Activated CD4-positive, alpha-beta T cell treated with anti-CD3 and anti-CD28 coated beads, Interleukin-2, amount 50 U/mL, for 16 hours (primary cell): ENCODE results near the gene SARDH.
A peak's percentile ranks its signal among the peaks of the same experiment; 100 is the strongest.

Experiments used
- DNase-seq: peaks from one replicate; pipeline ENCODE4 v3.0.0-alpha.2; 2020

SARDH gene

DNA sequence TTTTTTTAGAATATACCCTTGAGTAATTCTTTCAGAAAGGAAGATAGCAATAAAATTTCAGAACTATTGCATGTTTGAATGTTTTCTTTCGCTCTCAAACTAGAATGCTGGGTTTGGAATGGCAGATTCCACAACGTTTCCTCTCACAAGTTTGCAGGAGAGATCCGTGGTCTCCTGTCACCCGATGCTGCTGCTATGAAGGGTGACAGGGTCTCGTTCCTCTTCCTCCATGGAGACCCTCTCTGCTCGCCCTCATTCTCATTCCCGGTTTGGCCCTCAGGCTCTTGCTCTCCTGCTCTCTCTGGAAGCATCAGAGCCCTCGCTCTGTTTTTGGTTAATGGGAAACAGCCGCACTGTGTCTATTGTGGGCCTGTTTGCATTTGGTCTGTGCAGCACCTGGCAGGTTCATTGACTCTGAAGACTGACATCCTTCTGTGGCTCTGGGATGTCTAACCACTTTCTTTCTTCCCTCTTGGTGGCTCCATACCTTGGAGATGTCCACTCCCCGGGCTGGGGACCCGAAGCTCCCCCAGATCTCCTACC is 116.4 kb downstream of the SARDH start:
- no peak for DNase-seq

DNA sequence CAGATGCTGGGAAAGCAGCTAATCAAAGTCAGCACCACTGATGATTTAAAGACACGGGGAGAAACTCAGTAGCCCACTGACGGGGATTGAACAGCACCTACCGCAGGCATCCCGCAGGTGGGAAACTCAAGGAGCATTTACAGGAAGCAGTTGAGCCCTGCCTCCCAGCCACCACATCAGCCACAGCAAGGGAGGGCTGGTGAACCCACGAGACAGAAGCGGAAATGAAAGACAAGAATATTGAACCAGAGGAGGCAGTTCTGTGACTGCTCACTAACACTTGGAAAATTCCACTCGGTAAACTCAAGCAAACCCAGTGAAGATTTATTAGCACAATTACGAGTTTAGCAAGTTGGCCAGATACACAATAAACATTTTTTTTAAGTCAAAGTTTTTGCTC is 118.4 kb downstream of the SARDH start:
- DNase-seq, result peak; percentile 23

GRCh38 chr9:133618726-133619125 is 119.4 kb downstream of the SARDH start:
- no peak for DNase-seq

DNA sequence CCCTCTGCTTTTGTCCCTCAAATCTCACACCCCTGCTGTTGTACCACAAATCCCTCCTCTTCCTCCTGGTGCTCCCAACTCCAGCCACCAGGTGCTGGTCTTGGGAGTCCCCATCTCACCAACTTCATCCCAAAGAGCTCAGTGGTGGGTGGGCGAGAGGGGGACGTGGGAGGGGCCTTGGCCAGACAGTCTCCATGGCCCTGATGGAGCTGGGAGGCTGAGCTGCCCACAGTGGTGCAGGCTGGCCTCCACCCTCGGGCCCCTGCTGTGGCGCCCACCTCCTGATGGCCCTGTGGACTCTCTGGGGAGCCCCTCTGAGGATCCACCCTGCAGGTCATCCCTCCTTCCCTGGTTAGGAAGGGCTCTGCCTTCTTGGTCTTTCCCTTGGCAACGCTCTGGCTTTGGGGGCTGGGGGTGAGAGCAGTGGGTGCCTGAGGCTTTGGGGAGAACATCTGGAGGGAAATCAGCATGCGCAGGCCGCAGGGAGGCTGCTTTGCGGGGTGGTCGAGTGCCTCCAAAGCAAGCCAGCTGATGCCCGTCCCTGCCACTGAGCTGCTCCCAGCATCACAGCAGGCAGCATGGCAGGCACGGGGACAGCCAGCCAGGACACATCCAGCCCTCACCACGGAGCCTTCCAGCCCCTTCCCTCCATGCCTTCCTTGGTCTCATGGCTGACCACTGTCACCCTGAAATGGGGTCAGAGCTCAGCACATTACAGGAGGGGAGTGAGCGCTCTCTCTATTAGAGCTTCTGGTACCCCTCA is 121.3 kb downstream of the SARDH start:
- no peak for DNase-seq

DNA sequence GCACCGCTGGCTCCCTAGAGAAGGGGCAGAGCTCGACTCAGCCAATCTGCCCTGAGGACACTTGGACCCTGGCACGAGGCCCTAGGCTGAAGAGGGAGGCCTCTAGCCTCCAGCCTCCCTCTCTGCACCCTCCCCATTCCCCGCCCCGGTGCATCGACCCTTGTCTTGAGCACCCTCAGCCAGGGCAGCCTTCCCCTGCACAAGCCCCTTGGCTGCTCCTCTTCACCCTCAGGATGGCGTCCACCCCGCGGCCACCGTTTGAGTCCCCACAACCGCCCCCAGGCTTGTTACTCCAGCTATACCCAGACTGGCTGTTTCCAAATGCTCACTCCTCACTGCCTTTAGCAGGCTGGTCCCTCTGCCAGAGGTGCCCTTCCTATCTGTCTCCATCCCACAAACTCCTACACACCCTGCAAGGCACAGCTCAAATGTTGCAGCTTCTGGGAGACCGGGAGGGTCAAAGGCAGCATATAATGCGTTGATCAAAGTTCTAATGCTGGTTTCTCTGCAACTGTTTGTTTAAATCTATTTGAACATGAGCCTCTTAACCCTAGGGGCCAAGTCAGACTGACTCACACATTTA is 122.5 kb downstream of the SARDH start:
- DNase-seq, result no peak

DNA sequence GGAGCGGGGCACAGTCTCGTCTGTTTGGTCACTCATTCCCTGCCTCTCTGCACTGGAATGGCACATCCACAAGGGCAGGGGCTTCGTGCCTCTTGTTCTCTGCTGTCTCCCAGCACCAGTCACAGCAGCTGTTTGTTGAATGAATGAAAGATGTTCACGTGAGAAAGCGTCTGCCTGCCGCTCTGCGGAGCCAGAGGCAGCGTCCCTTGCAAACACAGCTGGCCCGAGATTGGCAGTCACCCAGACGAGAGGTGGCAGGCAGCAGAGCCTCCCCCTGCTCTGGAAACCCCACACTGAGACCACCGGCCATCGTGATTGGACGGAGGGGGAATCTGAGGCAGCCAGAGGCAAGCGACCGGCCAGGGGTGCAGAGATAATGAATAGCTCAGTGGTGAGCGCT is 123.0 kb downstream of the SARDH start:
- DNase-seq, result no peak

GRCh38 chr9:133614678-133615077 is 123.5 kb downstream of the SARDH start:
- no peak for DNase-seq

DNA sequence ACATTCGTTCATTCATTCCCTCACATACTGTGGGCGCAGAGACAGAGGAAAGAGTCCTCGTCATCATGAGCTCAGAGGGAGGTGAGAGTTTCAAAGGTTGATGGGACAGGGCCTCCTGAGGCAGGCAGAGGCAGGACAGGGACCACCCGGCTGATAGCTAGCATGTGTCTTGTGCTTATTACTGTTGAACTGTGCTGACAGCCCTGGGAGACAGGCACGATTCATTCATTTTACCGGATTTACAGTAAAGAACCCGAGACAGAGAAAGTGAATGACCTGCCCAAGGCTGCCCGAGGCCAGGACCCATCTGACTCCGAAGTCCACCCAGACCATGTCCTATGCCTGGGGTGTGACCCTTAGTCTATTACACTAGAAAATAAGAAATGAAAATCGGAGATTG is 124.1 kb downstream of the SARDH start:
- no peak for DNase-seq
